ENCODE data around the gene PLCB1.

- TF ChIP-seq POLR2AphosphoS5 (IDR thresholded peaks at IDR 0.05; ENCODE audit: low read depth, low read length) (no peak), SIN3A (IDR thresholded peaks at IDR 0.05; ENCODE audit: borderline replicate concordance, insufficient read depth, low read length) (no peak)
Observed at GRCh38 chr20:8390500-8390899, 258.4 kb downstream of the PLCB1 start.
